Mucosa of stomach (tissue), 1 donor: Measurements from ENCODE around the gene FMN2.

Experiments
- H3K27me3 ChIP-seq: one replicate; pipeline ENCODE4 v1.7.0; 2013; ENCODE audit warnings: mild to moderate bottlenecking, low read length; ENCODE audit not compliant: control insufficient read depth, insufficient read depth
- H3K36me3 ChIP-seq: one replicate; pipeline ENCODE4 v1.7.0; 2013; ENCODE audit warnings: low read length; ENCODE audit not compliant: control insufficient read depth, insufficient read depth
- H3K4me1 ChIP-seq: one replicate; pipeline ENCODE4 v1.7.0; 2013; ENCODE audit warnings: mild to moderate bottlenecking, low read length; ENCODE audit not compliant: control insufficient read depth, insufficient read depth
- H3K4me3 ChIP-seq: one replicate; pipeline ENCODE4 v1.7.0; 2013; ENCODE audit warnings: low read length
- H3K9ac ChIP-seq: one replicate; pipeline ENCODE4 v1.7.0; 2013; ENCODE audit warnings: mild to moderate bottlenecking, low read length, moderate library complexity
- H3K9me3 ChIP-seq: one replicate; pipeline ENCODE4 v1.7.0; 2013; ENCODE audit warnings: mild to moderate bottlenecking, low read length, moderate library complexity; ENCODE audit not compliant: control insufficient read depth
- donor health status: Pancreatic carcinoma.

Gene FMN2

GRCh38 chr1:240497908-240498307 lies 406.2 kb downstream of the FMN2 start:
- no peak overlapping the region for H3K4me3 ChIP-seq
- no peaks in the 10 kb centered on the region for H3K4me1 ChIP-seq
- no peaks in the 10 kb centered on the region for H3K9me3 ChIP-seq
- H3K9ac ChIP-seq: no peak overlapping the region
- H3K27me3 ChIP-seq: no peaks in the 10 kb centered on the region
- no peaks in the 10 kb centered on the region for H3K36me3 ChIP-seq

GRCh38 chr1:240498335-240498734 lies 406.7 kb downstream of the FMN2 start:
- H3K9ac ChIP-seq: no peak overlapping the region
- no peaks in the 10 kb centered on the region for H3K4me1 ChIP-seq
- no peak overlapping the region for H3K4me3 ChIP-seq
- H3K27me3 ChIP-seq: no peaks in the 10 kb centered on the region
- H3K9me3 ChIP-seq: no peaks in the 10 kb centered on the region
- H3K36me3 ChIP-seq: no peaks in the 10 kb centered on the region

DNA sequence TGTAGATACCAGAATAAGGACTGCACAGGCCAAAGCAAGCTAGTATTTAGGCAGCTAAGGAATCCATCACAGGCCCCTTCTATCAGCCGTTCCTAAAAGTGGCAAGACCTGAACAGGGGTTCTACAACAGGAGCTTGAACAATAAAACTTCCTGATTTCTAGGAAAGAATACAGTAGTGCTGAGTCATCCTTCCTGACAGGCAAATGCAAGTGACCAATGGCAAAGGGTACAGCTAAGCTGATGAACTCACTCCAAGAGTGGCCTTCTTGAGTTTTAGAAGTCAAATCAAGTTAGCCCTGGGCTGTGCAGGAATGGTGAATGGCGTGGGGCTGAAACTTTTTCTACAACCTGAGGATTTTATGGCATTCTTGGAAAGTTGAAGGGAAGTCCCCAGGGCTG lies 407.3 kb downstream of the FMN2 start:
- Histone ChIP-seq H3K27me3 (no peaks in the 10 kb centered on the region), H3K9me3 (no peaks in the 10 kb centered on the region), H3K4me1 (no peaks in the 10 kb centered on the region), H3K4me3 (no peak overlapping the region), H3K36me3 (no peaks in the 10 kb centered on the region), H3K9ac (no peak overlapping the region)

- no peaks in the 10 kb centered on the region for H3K27me3 ChIP-seq
- no peaks in the 10 kb centered on the region for H3K9me3 ChIP-seq
- H3K36me3 ChIP-seq: no peaks in the 10 kb centered on the region
- no peak overlapping the region for H3K4me3 ChIP-seq
- no peaks in the 10 kb centered on the region for H3K4me1 ChIP-seq
- no peak overlapping the region for H3K9ac ChIP-seq
These were observed 409.0 kb downstream of the FMN2 start for GRCh38 chr1:240500647-240501046.

DNA sequence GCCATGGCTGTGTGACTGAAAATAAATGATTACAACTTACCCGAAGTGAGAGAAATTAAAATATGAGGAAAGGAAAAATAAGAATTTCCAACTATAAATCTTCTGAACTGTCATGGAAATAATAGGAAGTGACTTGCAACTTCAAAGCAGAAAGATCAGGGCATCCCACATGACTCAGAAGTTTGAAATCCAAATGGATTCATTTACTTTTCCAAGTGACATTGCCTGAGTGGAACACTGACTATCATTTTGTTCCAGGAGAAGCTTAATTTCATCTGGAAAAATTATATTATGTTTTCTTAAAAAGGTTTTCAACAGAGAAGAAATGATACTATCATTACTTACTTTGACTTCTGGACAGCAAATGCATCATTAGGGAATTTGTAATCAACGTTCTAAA lies 409.4 kb downstream of the FMN2 start:
- no peaks in the 10 kb centered on the region for H3K9me3 ChIP-seq
- H3K4me3 ChIP-seq: no peak overlapping the region
- H3K4me1 ChIP-seq: no peaks in the 10 kb centered on the region
- H3K27me3 ChIP-seq: no peaks in the 10 kb centered on the region
- H3K36me3 ChIP-seq: no peaks in the 10 kb centered on the region
- H3K9ac ChIP-seq: no peak overlapping the region

GRCh38 chr1:240503036-240503435 lies 411.4 kb downstream of the FMN2 start:
- Histone ChIP-seq H3K36me3 (no peaks in the 10 kb centered on the region), H3K4me1 (no peaks in the 10 kb centered on the region), H3K9me3 (no peaks in the 10 kb centered on the region), H3K9ac (no peak overlapping the region), H3K27me3 (no peaks in the 10 kb centered on the region), H3K4me3 (no peak overlapping the region)

GRCh38 chr1:240503558-240503957 lies 411.9 kb downstream of the FMN2 start:
- H3K9me3 ChIP-seq: no peaks in the 10 kb centered on the region
- H3K9ac ChIP-seq: no peak overlapping the region
- H3K27me3 ChIP-seq: no peaks in the 10 kb centered on the region
- H3K4me3 ChIP-seq: no peak overlapping the region
- no peaks in the 10 kb centered on the region for H3K4me1 ChIP-seq
- H3K36me3 ChIP-seq: no peaks in the 10 kb centered on the region

DNA sequence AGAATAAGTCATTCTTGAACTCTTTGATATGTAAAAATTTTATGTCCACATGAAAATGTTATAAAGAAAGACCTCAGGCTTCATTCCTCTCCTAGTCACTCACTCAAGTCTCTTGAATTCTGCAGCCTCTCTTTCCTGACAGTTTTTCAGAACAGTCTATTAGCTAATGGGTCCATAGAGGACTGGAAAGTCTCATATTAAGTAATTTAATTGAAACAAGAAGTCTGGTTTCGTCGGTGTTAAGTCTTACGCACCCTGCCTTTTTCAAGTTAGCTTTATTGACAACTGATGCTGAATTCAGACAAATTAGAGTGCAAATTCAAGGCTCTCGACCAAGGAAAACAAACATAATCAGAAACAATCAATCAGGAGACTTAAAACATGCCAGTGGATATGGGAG lies 414.5 kb downstream of the FMN2 start:
- Histone ChIP-seq H3K4me3 (no peak overlapping the region), H3K27me3 (no peaks in the 10 kb centered on the region), H3K9me3 (no peaks in the 10 kb centered on the region), H3K4me1 (no peaks in the 10 kb centered on the region), H3K9ac (no peak overlapping the region), H3K36me3 (no peaks in the 10 kb centered on the region)

DNA sequence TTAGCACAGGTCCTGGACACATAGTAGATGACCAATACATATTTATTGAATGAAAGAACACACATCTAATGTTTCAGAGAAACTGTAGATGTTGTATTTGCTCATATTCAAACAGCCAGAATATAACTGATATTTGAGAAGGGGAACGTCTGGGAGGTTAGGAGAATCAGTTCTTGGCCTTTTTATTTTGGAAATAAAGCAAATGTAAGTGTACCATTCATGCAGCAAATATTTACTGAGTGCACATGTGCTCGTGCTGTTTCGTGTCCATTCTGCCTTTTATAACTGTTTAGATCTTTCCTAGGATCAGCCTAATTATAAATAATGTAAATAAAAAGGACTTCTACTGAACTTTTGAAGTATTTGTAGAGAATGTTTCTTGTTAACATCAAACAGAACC lies 416.5 kb downstream of the FMN2 start:
- Histone ChIP-seq H3K4me3 (no peak overlapping the region), H3K27me3 (no peaks in the 10 kb centered on the region), H3K9ac (no peak overlapping the region)

DNA sequence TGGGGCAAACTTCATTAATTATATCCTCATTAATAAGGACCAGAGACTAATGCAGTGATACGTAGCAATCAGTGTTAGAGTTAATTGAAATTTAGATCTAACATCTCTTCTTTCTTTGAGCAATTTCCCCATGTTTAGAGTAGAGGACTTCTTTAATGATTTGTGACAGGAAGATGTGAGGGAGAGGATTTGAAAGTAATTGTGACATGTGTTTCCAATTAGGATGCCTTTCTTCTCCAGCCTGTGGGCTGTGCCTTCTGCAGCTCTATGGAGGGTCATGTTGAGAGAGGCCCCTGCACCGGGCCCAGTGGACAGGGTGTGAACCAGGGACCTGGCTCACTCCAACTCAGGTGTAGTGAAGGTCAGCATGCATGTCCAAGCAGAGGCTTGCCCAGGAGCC lies 417.3 kb downstream of the FMN2 start:
- Histone ChIP-seq H3K9ac (no peak overlapping the region), H3K27me3 (no peaks in the 10 kb centered on the region), H3K4me3 (no peak overlapping the region), H3K36me3 (no peaks in the 10 kb centered on the region), H3K4me1 (no peaks in the 10 kb centered on the region), H3K9me3 (no peaks in the 10 kb centered on the region)

More for the DNA sequence above, 416.5 kb downstream of the FMN2 start:
- H3K9me3 ChIP-seq: no peaks in the 10 kb centered on the region
- no peaks in the 10 kb centered on the region for H3K4me1 ChIP-seq
- no peaks in the 10 kb centered on the region for H3K36me3 ChIP-seq

- Histone ChIP-seq H3K9me3 (no peaks in the 10 kb centered on the region), H3K27me3 (no peaks in the 10 kb centered on the region), H3K4me1 (no peaks in the 10 kb centered on the region), H3K9ac (no peak overlapping the region), H3K4me3 (no peak overlapping the region), H3K36me3 (no peaks in the 10 kb centered on the region)
These were observed 420.1 kb downstream of the FMN2 start for GRCh38 chr1:240511789-240512188.

GRCh38 chr1:240515505-240515904 lies 423.8 kb downstream of the FMN2 start:
- no peaks in the 10 kb centered on the region for H3K4me1 ChIP-seq

DNA sequence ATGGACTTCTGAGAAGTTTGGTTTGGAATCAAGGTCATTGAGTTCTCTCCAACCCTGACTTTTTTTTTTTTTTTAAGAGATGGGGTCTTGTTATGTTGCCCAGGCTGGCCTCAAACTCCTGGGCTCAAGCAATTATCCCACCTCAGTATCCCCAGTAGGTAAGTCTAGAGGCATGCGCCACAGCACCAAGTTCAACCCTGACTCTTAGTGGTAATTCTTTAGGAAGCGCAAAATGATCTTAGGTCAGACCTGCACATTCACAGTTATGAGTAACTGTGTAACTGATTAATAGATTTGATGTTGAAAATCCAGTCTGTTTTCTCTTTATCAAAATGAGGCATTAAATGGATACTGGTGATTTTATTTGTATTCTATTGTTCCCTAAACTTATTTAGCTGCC lies 424.4 kb downstream of the FMN2 start:
- Histone ChIP-seq H3K9me3 (no peaks in the 10 kb centered on the region), H3K36me3 (no peaks in the 10 kb centered on the region), H3K4me3 (no peak overlapping the region), H3K4me1 (no peaks in the 10 kb centered on the region), H3K27me3 (no peaks in the 10 kb centered on the region), H3K9ac (no peak overlapping the region)

More at GRCh38 chr1:240515505-240515904, 423.8 kb downstream of the FMN2 start:
- no peak overlapping the region for H3K9ac ChIP-seq
- no peaks in the 10 kb centered on the region for H3K36me3 ChIP-seq
- no peaks in the 10 kb centered on the region for H3K27me3 ChIP-seq
- no peaks in the 10 kb centered on the region for H3K9me3 ChIP-seq
- H3K4me3 ChIP-seq: no peak overlapping the region
